Spleen (tissue), 7 donors: ENCODE measurements around the gene SETD3.

ENCODE experiments used
- CTCF ChIP-seq, 11 experiments: fragments of 200-600 bp in 7 of 11; fragments of 450-650 bp in 4 of 11; sonication (generic) in 4 of 11; IDR thresholded peaks in 8 of 11; conservative IDR thresholded peaks in 3 of 11; 1 replicate in 7 of 11; 2 replicates in 4 of 11; pipeline versions ENCODE4 v1.4.0 to v1.8.0; 2016 to 2021; ENCODE audit warnings: antibody characterized with exemption in 11 of 11, inconsistent platforms in 4 of 11, mild to moderate bottlenecking in 1 of 11
- POLR2A ChIP-seq, 3 donors: fragments of 450-650 bp; IDR thresholded peaks; one replicate each; pipeline ENCODE4 v1.5.1; 2017; ENCODE audit warnings: antibody characterized with exemption in 3 of 3, mild to moderate bottlenecking in 1 of 3
- donor health status: DM: no; HTN: no; CAD: no; lungs with moderate emphysema.
- donor health status: DM: no; HTN: no; CAD: no.
- donor health status: DM: no; HTN: no; CAD: no.

GRCh38 chr14:99459481-99460100 lies 21.1 kb downstream of the SETD3 start:
- no peak for TF ChIP-seq CTCF (IDR thresholded peaks at IDR 0.05 in 8 of 11, conservative IDR thresholded peaks at IDR 0.05 in 3 of 11)
- no peak for TF ChIP-seq POLR2A (IDR thresholded peaks at IDR 0.05)
